Measurements from ENCODE around the gene SCAF1.
A peak's percentile ranks its signal among the peaks of the same experiment; 100 is the strongest.

SCAF1 gene

GRCh38 chr19:49641688-49642491, at the start of gene SCAF1:
Gene SCAF1 (plus strand): TSS chr19:49642209. CDS start chr19:49645027, 2,818 bp downstream.
- DNase-seq = peak; percentile 99

GRCh38 chr19:49592486-49593232, 49.4 kb upstream of the SCAF1 start:
- no peak for DNase-seq

- peak; percentile 85 to 88 for DNase-seq
These were observed 48.5 kb upstream of the SCAF1 start for GRCh38 chr19:49593233-49594113.

GRCh38 chr19:49594157-49594992, 47.6 kb upstream of the SCAF1 start:
- no peak for DNase-seq

- DNase-seq = no peak
These were observed 46.8 kb upstream of the SCAF1 start for GRCh38 chr19:49594993-49595818.

GRCh38 chr19:49595819-49596404, 46.1 kb upstream of the SCAF1 start:
- no peak for DNase-seq

GRCh38 chr19:49596407-49596806, 45.6 kb upstream of the SCAF1 start:
- DNase-seq = no peak

GRCh38 chr19:49596954-49597702, 44.9 kb upstream of the SCAF1 start:
- no peak for DNase-seq

GRCh38 chr19:49597703-49597974, 44.4 kb upstream of the SCAF1 start:
- DNase-seq = no peak

GRCh38 chr19:49599378-49600295, 42.4 kb upstream of the SCAF1 start:
- peak; percentile 36 to 69 for DNase-seq

- DNase-seq = no peak
These were observed 40.4 kb upstream of the SCAF1 start for GRCh38 chr19:49601482-49602038.

GRCh38 chr19:49602806-49603205, 39.2 kb upstream of the SCAF1 start:
- no peak for DNase-seq

GRCh38 chr19:49605605-49606004, 36.4 kb upstream of the SCAF1 start:
- no peak for DNase-seq

- DNase-seq = no peak
These were observed 32.4 kb upstream of the SCAF1 start for GRCh38 chr19:49609499-49610092.

GRCh38 chr19:49613374-49613773, 28.6 kb upstream of the SCAF1 start:
- peak; percentile 23 to 60 for DNase-seq

GRCh38 chr19:49614096-49614833, 27.7 kb upstream of the SCAF1 start:
- peak; percentile 56 to 85 for DNase-seq

GRCh38 chr19:49615861-49616260, 26.1 kb upstream of the SCAF1 start:
- DNase-seq = no peak

GRCh38 chr19:49616532-49616931, 25.5 kb upstream of the SCAF1 start:
- no peak for DNase-seq
